Measurements from ENCODE around the gene COL17A1.

The COL17A1 gene

GRCh38 chr10:104104926-104105325 lies 19.2 kb upstream of the COL17A1 start:
- H3K4me3 ChIP-seq (ENCODE audit: low read length) = no peak overlapping the region
- TF ChIP-seq ZNF274 (IDR thresholded peaks at IDR 0.05; ENCODE audit: low read depth, low read length) = no peak

DNA sequence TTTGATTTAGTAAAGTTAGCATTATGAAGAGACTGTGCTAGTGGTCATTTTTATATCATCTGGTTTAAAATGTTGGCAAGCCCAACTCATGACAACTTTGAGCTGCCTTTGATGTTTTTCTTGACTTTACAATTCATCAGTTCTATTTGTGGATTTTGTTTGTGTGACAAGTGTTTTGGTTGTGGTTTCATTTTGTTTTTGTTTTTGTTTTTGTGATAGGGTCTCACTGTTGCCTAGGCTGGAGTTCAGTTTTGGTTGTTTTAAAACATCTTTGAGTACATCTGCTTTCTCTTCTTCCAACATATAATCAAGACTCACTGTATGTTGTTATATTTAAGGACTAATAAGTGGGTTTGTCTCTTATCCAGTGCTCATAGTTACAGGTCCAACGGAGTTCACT lies 18.7 kb upstream of the COL17A1 start:
- no peak for TF ChIP-seq ZNF274 (IDR thresholded peaks at IDR 0.05; ENCODE audit: low read depth, low read length)
- H3K4me3 ChIP-seq (ENCODE audit: low read length) = no peak overlapping the region

DNA sequence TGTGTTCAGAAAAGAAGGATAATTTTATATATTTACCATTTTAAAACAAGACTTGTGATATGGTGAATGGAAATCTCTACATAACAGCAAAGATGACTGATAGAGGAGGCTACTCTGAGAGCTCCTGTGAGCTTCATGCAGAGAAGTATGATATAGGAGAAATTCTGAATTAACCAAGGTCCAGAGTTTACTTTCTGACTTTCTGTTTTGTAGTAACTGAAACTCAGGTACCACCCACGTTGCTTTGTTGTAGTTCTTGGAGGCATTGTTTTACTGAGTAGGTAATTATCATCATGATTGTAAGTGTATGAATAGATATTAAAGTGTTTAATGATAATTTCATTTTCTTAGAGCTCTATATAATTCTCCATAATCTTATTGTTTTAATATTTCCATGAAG lies 18.3 kb upstream of the COL17A1 start:
- no peak overlapping the region for H3K4me3 ChIP-seq (ENCODE audit: low read length)
- TF ChIP-seq ZNF274 (IDR thresholded peaks at IDR 0.05; ENCODE audit: low read depth, low read length) = no peak

GRCh38 chr10:104101902-104102301 lies 16.2 kb upstream of the COL17A1 start:
- TF ChIP-seq ZNF274 (IDR thresholded peaks at IDR 0.05; ENCODE audit: low read depth, low read length) = no peak
- H3K4me3 ChIP-seq (ENCODE audit: low read length) = no peak overlapping the region

DNA sequence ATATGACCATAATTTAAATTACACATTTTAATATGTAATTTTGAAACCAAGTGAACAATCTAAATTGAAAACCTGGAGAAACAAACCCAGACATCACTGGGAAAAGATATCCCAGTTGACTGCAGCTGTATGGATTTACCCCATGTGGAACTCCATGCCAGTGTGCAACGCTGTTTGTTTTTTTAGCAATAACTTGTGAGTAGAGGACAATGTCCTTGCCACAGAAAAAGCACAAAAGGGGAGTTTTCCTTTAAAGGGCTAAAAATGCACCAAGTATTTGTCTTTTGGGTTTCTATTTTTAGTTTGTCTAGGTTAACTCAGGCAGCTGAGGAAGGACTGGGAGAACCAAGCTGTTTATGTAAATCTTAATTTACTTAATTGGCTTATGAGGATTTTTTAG lies 15.1 kb upstream of the COL17A1 start:
- TF ChIP-seq ZNF274 (IDR thresholded peaks at IDR 0.05; ENCODE audit: low read depth, low read length) = no peak
- H3K4me3 ChIP-seq (ENCODE audit: low read length) = no peak overlapping the region

GRCh38 chr10:104099941-104100340 lies 14.3 kb upstream of the COL17A1 start:
- H3K4me3 ChIP-seq (ENCODE audit: low read length) = no peak overlapping the region
- TF ChIP-seq ZNF274 (IDR thresholded peaks at IDR 0.05; ENCODE audit: low read depth, low read length) = no peak

- no peak overlapping the region for H3K4me3 ChIP-seq (ENCODE audit: low read length)
- TF ChIP-seq ZNF274 (IDR thresholded peaks at IDR 0.05; ENCODE audit: low read depth, low read length) = no peak
Measured at GRCh38 chr10:104099269-104099668, 13.6 kb upstream of the COL17A1 start.

DNA sequence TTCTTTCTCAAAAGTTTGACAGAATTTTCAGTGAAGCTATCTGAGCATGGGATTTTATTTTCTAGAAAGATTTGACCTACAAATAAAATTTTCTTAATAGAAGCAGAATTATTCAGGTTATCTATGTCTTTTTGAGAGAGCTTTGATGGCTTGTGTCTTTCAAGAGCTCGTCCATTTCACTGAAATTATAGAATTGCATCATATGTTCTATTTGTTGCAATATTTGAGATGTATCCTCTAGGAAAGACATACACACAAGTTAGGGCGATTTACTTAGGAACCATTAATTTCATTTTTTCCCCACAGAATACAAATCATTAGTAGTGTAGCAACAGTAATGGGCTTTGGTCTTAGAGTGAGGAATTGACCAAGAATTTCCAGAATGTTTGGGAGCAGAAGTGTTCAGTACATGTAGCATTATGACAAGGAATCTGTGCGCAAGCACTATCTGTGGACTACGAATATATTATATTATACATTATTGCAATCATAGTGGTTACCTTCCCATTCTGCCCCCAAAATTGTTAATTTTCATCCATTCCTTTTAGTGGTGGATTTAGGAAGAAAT lies 12.8 kb upstream of the COL17A1 start:
- no peak for TF ChIP-seq ZNF274 (IDR thresholded peaks at IDR 0.05; ENCODE audit: low read depth, low read length)

GRCh38 chr10:104096692-104097091 lies 11.0 kb upstream of the COL17A1 start:
- TF ChIP-seq ZNF274 (IDR thresholded peaks at IDR 0.05; ENCODE audit: low read depth, low read length) = no peak
- H3K4me3 ChIP-seq (ENCODE audit: low read length) = no peak overlapping the region

More for the DNA sequence above, 12.8 kb upstream of the COL17A1 start:
- no peak overlapping the region for H3K4me3 ChIP-seq (ENCODE audit: low read length)

GRCh38 chr10:104092749-104093148 lies 7.1 kb upstream of the COL17A1 start:
- no peak overlapping the region for H3K4me3 ChIP-seq (ENCODE audit: low read length)
- no peak for TF ChIP-seq ZNF274 (IDR thresholded peaks at IDR 0.05; ENCODE audit: low read depth, low read length)

DNA sequence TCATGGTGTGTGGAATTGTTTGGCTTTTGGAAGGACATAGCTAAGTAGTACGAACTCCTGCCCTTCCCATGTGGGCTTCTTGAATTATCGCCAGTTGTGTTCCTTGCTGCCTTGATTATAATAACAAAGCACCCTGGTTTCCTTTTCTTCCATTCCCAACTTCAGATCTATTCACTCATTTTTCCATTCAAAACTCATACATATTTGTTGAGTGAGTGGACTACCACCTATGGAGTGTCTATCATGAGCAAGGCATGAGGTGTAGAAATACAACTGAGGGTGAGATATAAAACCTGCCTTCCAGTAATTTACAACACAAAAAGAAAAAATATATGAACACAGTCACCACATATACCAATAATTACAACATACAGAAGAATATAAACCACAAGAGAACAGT lies 4.9 kb upstream of the COL17A1 start:
- H3K4me3 ChIP-seq (ENCODE audit: low read length) = no peak overlapping the region

GRCh38 chr10:104089621-104090020 lies 3.9 kb upstream of the COL17A1 start:
- no peak for TF ChIP-seq ZNF274 (IDR thresholded peaks at IDR 0.05; ENCODE audit: low read depth, low read length)
- H3K4me3 ChIP-seq (ENCODE audit: low read length) = no peak overlapping the region

More for the DNA sequence above, 4.9 kb upstream of the COL17A1 start:
- TF ChIP-seq ZNF274 (IDR thresholded peaks at IDR 0.05; ENCODE audit: low read depth, low read length) = no peak

- no peak for TF ChIP-seq ZNF274 (IDR thresholded peaks at IDR 0.05; ENCODE audit: low read depth, low read length)
- H3K4me3 ChIP-seq (ENCODE audit: low read length) = no peak overlapping the region
Measured at GRCh38 chr10:104088239-104088638, 2.6 kb upstream of the COL17A1 start.

DNA sequence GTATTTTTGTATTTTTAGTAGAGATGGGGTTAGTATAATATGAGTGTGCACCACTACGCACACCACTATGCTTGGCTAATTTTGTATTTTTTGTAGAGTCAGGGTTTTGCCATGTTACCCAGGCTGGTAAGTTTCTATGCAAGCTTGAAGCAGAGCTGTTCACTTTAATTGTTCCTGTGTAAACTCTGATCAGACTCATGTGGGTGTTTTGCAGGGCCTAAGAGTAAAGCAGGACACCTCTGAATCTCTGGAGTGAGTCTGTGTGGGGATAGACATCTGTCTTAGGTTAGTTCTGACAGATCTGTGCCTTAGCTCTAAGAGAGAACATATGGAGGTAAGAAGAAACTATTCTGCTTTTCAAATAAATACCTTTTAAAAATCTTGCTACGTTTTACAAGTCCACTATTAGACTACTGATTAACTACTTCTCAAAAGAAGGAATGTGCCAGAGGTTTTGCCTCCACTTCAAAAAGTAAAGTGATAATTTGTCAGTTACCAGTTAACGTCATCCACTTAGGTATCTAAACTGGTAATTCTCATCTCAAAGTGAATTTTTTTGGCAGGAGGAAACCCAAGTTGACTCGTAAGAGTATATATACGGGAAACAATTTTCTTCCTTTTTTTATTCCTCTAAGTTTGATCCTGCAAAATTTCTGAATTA lies 1.1 kb downstream of the COL17A1 start:
- no peak for TF ChIP-seq ZNF274 (IDR thresholded peaks at IDR 0.05; ENCODE audit: low read depth, low read length)
- H3K4me3 ChIP-seq (ENCODE audit: low read length) = no peak overlapping the region

- H3K4me3 ChIP-seq (ENCODE audit: low read length) = no peak overlapping the region
- TF ChIP-seq ZNF274 (IDR thresholded peaks at IDR 0.05; ENCODE audit: low read depth, low read length) = no peak
Measured at GRCh38 chr10:104081998-104082397, 3.7 kb downstream of the COL17A1 start.

- no peak overlapping the region for H3K4me3 ChIP-seq (ENCODE audit: low read length)
- TF ChIP-seq ZNF274 (IDR thresholded peaks at IDR 0.05; ENCODE audit: low read depth, low read length) = no peak
Measured at GRCh38 chr10:104080762-104081161, 4.9 kb downstream of the COL17A1 start.
